ENCODE measurements around the gene NOXA1. TPM values are rescaled to one million over a fixed set of nuclear protein-coding genes. Genes with fewer than 3 reads are reported as not detected.

NOXA1 gene
- total and polyA plus RNA-seq, 4 experiments from 2014 or later: 0.29 to 5.6 (median 2.8) TPM

- Histone ChIP-seq H3K27me3 (ENCODE audit: insufficient read depth, low read length) (no peaks in the 10 kb centered on the region), H3K4me1 (ENCODE audit: insufficient read depth, low read length) (peaks cover 13% of the 10 kb centered on the region), H3K9me3 (ENCODE audit: control insufficient read depth in 1 of 2, low read length in 2 of 2) (no peaks in the 10 kb centered on the region), H3K36me3 (ENCODE audit: insufficient read depth, low read length) (no peaks in the 10 kb centered on the region), H3K27ac (ENCODE audit: low read depth, low read length) (no peak overlapping the region), H3K4me3 (ENCODE audit: low read length in 2 of 2) (no peak overlapping the region)
- intact Hi-C loops (cut with micrococcal nuclease): no loop called here
- CTCF ChIA-PET (ENCODE audit: partially characterized antibody): no interaction called here
- H3K4me3 Mint-ChIP-seq: peak overlapping the region; percentile 22 to 80 (median 73)
- peak overlapping the region in 1 of 7 donors; percentile 34 for H3K27ac Mint-ChIP-seq
- POLR2A ChIA-PET (ENCODE audit: partially characterized antibody): interaction anchor here (1.0 to 1.1 kb wide), 2 partner anchors 17 to 19 kb away, joined by 3 read pairs; partner anchors contain the start of gene EXD3
- no peaks in the 10 kb centered on the region for H3K36me3 Mint-ChIP-seq
- peaks cover 2 to 4% of the 10 kb centered on the region in 2 donors for H3K27me3 Mint-ChIP-seq
- H3K9me3 Mint-ChIP-seq: peaks cover 0 to 6% (median under 1%) of the 10 kb centered on the region in 8 donors
- DNase-seq: no peak
- H3K4me1 Mint-ChIP-seq: peaks cover 5 to 16% (median 11%) of the 10 kb centered on the region in 4 donors
These were observed 18.7 kb downstream of the NOXA1 start for GRCh38 chr9:137441935-137442321.

- ChIA-PET POLR2A (ENCODE audit: partially characterized antibody) (interaction anchor here (0.7 to 1.2 kb wide), 2 partner anchors 21 to 24 kb away, joined by 3 to 7 read pairs; partner anchors contain the start of genes EXD3 and NOXA1), CTCF (ENCODE audit: partially characterized antibody) (interaction anchor here (0.8 to 1.9 kb wide), 8 partner anchors 9 to 150 kb away, joined by 3 to 6 read pairs (median 4); partner anchors contain the start of genes EXD3, NOXA1 and NRARP)
- no peaks in the 10 kb centered on the region for H3K27me3 ChIP-seq (ENCODE audit: insufficient read depth, low read length)
- H3K9me3 ChIP-seq (ENCODE audit: control insufficient read depth in 1 of 2, low read length in 2 of 2): no peaks in the 10 kb centered on the region
- Mint-ChIP-seq H3K9me3 (peaks cover 0 to 6% (median under 1%) of the 10 kb centered on the region in 8 donors), H3K4me3 (no peak overlapping the region), H3K27me3 (peaks cover 2 to 4% of the 10 kb centered on the region in 2 donors), H3K27ac (no peak overlapping the region), H3K4me1 (peaks cover 10 to 28% (median 15%) of the 10 kb centered on the region in 4 donors), H3K36me3 (no peaks in the 10 kb centered on the region)
- H3K27ac ChIP-seq (ENCODE audit: low read depth, low read length): no peak overlapping the region
- peak in 1 of 5 donors; percentile 0 for DNase-seq
- H3K36me3 ChIP-seq (ENCODE audit: insufficient read depth, low read length): no peaks in the 10 kb centered on the region
- peaks cover 13% of the 10 kb centered on the region for H3K4me1 ChIP-seq (ENCODE audit: insufficient read depth, low read length)
- H3K4me3 ChIP-seq (ENCODE audit: low read length in 2 of 2): no peak overlapping the region
- intact Hi-C loops (cut with micrococcal nuclease): no loop called here
These were observed 21.1 kb downstream of the NOXA1 start for GRCh38 chr9:137444106-137444790.

- H3K9me3 Mint-ChIP-seq: peaks cover 0 to 6% (median under 1%) of the 10 kb centered on the region in 8 donors
- H3K36me3 ChIP-seq (ENCODE audit: insufficient read depth, low read length): no peaks in the 10 kb centered on the region
- ChIA-PET POLR2A (ENCODE audit: partially characterized antibody) (interaction anchor here (0.7 to 0.8 kb wide), 4 partner anchors 14 to 107 kb away, joined by 3 to 4 read pairs (median 3); partner anchors contain the start of genes MRPL41 and NSMF), CTCF (ENCODE audit: partially characterized antibody) (interaction anchor here (0.6 to 1.9 kb wide), 7 partner anchors 8 to 744 kb away, joined by 3 to 4 read pairs (median 3); partner anchors contain the start of genes NRARP and NSMF)
- no peaks in the 10 kb centered on the region for H3K9me3 ChIP-seq (ENCODE audit: control insufficient read depth in 1 of 2, low read length in 2 of 2)
- no peak overlapping the region for H3K27ac ChIP-seq (ENCODE audit: low read depth, low read length)
- H3K27ac Mint-ChIP-seq: peak overlapping the region in 4 of 7 donors; percentile 16 to 79 (median 76)
- H3K4me3 ChIP-seq (ENCODE audit: low read length in 2 of 2): no peak overlapping the region
- peaks cover 2 to 4% of the 10 kb centered on the region in 2 donors for H3K27me3 Mint-ChIP-seq
- H3K27me3 ChIP-seq (ENCODE audit: insufficient read depth, low read length): no peaks in the 10 kb centered on the region
- peaks cover 22% of the 10 kb centered on the region for H3K4me1 ChIP-seq (ENCODE audit: insufficient read depth, low read length)
- peaks cover 11 to 30% (median 20%) of the 10 kb centered on the region in 4 donors for H3K4me1 Mint-ChIP-seq
- intact Hi-C loops (cut with micrococcal nuclease): loop anchor here (1.0 kb wide), 2 partner anchors 22 to 143 kb away; partner anchors contain the start of genes EXD3, NOXA1 and NRARP
- peak overlapping the region in 2 of 8 donors; percentile 56 to 57 for H3K4me3 Mint-ChIP-seq
- peak; percentile 74 to 87 (median 80) for DNase-seq
- H3K36me3 Mint-ChIP-seq: no peaks in the 10 kb centered on the region
These were observed 22.1 kb downstream of the NOXA1 start for GRCh38 chr9:137445275-137445807.

GRCh38 chr9:137445930-137446431, 22.8 kb downstream of the NOXA1 start:
- peaks cover 2 to 4% of the 10 kb centered on the region in 2 donors for H3K27me3 Mint-ChIP-seq
- Histone ChIP-seq H3K4me1 (ENCODE audit: insufficient read depth, low read length) (peaks cover 28% of the 10 kb centered on the region), H3K36me3 (ENCODE audit: insufficient read depth, low read length) (no peaks in the 10 kb centered on the region), H3K27me3 (ENCODE audit: insufficient read depth, low read length) (no peaks in the 10 kb centered on the region), H3K4me3 (ENCODE audit: low read length in 2 of 2) (no peak overlapping the region), H3K9me3 (ENCODE audit: control insufficient read depth in 1 of 2, low read length in 2 of 2) (no peaks in the 10 kb centered on the region), H3K27ac (ENCODE audit: low read depth, low read length) (no peak overlapping the region)
- no peaks in the 10 kb centered on the region for H3K36me3 Mint-ChIP-seq
- intact Hi-C loops (cut with micrococcal nuclease): loop anchor here (1.0 kb wide), 2 partner anchors 23 to 144 kb away; partner anchors contain the start of genes EXD3, NOXA1 and NRARP
- peaks cover 0 to 8% (median under 1%) of the 10 kb centered on the region in 8 donors for H3K9me3 Mint-ChIP-seq
- ChIA-PET POLR2A (ENCODE audit: partially characterized antibody) (interaction anchor here (0.6 to 0.8 kb wide), 3 partner anchors 10 to 106 kb away, joined by 3 read pairs; partner anchors contain the start of genes MRPL41 and NSMF), CTCF (ENCODE audit: partially characterized antibody) (interaction anchor here (1.3 to 1.7 kb wide), 4 partner anchors 8 to 149 kb away, joined by 3 to 4 read pairs (median 4); partner anchors contain the start of gene NRARP)
- H3K4me1 Mint-ChIP-seq: peaks cover 11 to 35% (median 23%) of the 10 kb centered on the region in 4 donors
- no peak overlapping the region for H3K27ac Mint-ChIP-seq
- peak in 1 of 5 donors; percentile 33 for DNase-seq
- no peak overlapping the region for H3K4me3 Mint-ChIP-seq

GRCh38 chr9:137446851-137447471, 23.8 kb downstream of the NOXA1 start:
- Histone ChIP-seq H3K9me3 (ENCODE audit: control insufficient read depth in 1 of 2, low read length in 2 of 2) (no peaks in the 10 kb centered on the region), H3K27ac (ENCODE audit: low read depth, low read length) (no peak overlapping the region), H3K36me3 (ENCODE audit: insufficient read depth, low read length) (no peaks in the 10 kb centered on the region), H3K4me1 (ENCODE audit: insufficient read depth, low read length) (peaks cover 35% of the 10 kb centered on the region), H3K27me3 (ENCODE audit: insufficient read depth, low read length) (no peaks in the 10 kb centered on the region), H3K4me3 (ENCODE audit: low read length in 2 of 2) (no peak overlapping the region)
- ChIA-PET CTCF (ENCODE audit: partially characterized antibody) (interaction anchor here (1.7 kb wide), 1 partner anchor 10 kb away, joined by 4 read pairs; no protein-coding TSS in a partner anchor), POLR2A (ENCODE audit: partially characterized antibody) (no interaction called here)
- Mint-ChIP-seq H3K9me3 (peaks cover 0 to 6% (median under 1%) of the 10 kb centered on the region in 8 donors), H3K4me1 (peaks cover 10 to 40% (median 23%) of the 10 kb centered on the region in 4 donors), H3K27me3 (peaks cover under 1 to 2% of the 10 kb centered on the region in 2 donors), H3K36me3 (no peaks in the 10 kb centered on the region), H3K4me3 (no peak overlapping the region), H3K27ac (peak overlapping the region in 5 of 7 donors; percentile 19 to 78 (median 42))
- intact Hi-C loops (cut with micrococcal nuclease): no loop called here
- DNase-seq: peak in 1 of 5 donors; percentile 29

GRCh38 chr9:137447722-137448601, 24.8 kb downstream of the NOXA1 start:
- Mint-ChIP-seq H3K4me3 (no peak overlapping the region), H3K27ac (peak overlapping the region in 1 of 7 donors; percentile 91), H3K4me1 (peaks cover 12 to 49% (median 26%) of the 10 kb centered on the region in 4 donors), H3K36me3 (no peaks in the 10 kb centered on the region), H3K9me3 (peaks cover 0 to 6% (median 0%) of the 10 kb centered on the region in 8 donors), H3K27me3 (peaks cover 0 to 2% of the 10 kb centered on the region in 2 donors)
- intact Hi-C loops (cut with micrococcal nuclease): no loop called here
- Histone ChIP-seq H3K4me1 (ENCODE audit: insufficient read depth, low read length) (peaks cover 45% of the 10 kb centered on the region), H3K36me3 (ENCODE audit: insufficient read depth, low read length) (no peaks in the 10 kb centered on the region), H3K9me3 (ENCODE audit: control insufficient read depth in 1 of 2, low read length in 2 of 2) (no peaks in the 10 kb centered on the region), H3K27me3 (ENCODE audit: insufficient read depth, low read length) (no peaks in the 10 kb centered on the region), H3K4me3 (ENCODE audit: low read length in 2 of 2) (no peak overlapping the region), H3K27ac (ENCODE audit: low read depth, low read length) (no peak overlapping the region)
- ChIA-PET CTCF (ENCODE audit: partially characterized antibody) (no interaction called here), POLR2A (ENCODE audit: partially characterized antibody) (interaction anchor here (1.1 kb wide), 1 partner anchor 25 kb away, joined by 3 read pairs; the partner anchor contains the start of genes EXD3 and NOXA1)
- no peak for DNase-seq
